GM12891 (cell line): ENCODE results near the gene RNLS.

Experiments
- POLR2A ChIP-seq: IDR thresholded peaks from 2 replicates; pipeline ENCODE4 v1.6.1; 2011; ENCODE audit warnings: low read depth, low read length, control low read depth
- POLR2AphosphoS5 ChIP-seq: IDR thresholded peaks from 2 replicates; pipeline ENCODE4 v1.6.1; 2011; ENCODE audit warnings: low read depth, low read length, control low read depth
- POU2F2 ChIP-seq: IDR thresholded peaks from 2 replicates; pipeline ENCODE4 v1.6.1; 2011; ENCODE audit warnings: low read depth, mild to moderate bottlenecking, control low read depth, low read length, moderate library complexity

GRCh38 chr10:88423732-88424131 is 159.4 kb downstream of the RNLS start:
- TF ChIP-seq POLR2AphosphoS5 (no peak), POU2F2 (no peak), POLR2A (no peak)
